Measurements from ENCODE around the gene OPCML.

DNA sequence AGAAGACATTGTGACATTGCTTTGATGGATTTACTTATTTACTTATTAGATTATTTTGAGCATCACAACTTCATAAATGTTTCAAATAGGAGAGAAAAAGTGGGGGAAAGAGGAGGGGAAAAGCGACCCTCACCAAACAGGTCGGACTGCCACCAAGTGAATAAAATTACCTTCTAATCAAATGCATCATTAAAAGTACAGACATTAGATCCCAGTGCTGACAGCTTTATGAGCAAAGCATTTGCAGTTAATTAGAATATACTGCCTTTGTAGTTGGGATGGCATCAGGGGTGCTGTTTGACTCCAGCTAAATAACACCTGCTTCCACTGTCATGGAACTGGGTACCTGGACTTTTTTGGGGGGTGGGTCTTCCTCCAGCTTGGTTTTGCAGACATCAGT, 299.6 kb downstream of the OPCML start:
- TF ChIP-seq, protein P1, sequence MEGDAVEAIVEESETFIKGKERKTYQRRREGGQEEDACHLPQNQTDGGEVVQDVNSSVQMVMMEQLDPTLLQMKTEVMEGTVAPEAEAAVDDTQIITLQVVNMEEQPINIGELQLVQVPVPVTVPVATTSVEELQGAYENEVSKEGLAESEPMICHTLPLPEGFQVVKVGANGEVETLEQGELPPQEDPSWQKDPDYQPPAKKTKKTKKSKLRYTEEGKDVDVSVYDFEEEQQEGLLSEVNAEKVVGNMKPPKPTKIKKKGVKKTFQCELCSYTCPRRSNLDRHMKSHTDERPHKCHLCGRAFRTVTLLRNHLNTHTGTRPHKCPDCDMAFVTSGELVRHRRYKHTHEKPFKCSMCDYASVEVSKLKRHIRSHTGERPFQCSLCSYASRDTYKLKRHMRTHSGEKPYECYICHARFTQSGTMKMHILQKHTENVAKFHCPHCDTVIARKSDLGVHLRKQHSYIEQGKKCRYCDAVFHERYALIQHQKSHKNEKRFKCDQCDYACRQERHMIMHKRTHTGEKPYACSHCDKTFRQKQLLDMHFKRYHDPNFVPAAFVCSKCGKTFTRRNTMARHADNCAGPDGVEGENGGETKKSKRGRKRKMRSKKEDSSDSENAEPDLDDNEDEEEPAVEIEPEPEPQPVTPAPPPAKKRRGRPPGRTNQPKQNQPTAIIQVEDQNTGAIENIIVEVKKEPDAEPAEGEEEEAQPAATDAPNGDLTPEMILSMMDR (conservative IDR thresholded peaks at IDR 0.05 in 1 of 2, IDR thresholded peaks at IDR 0.05 in 1 of 2; ENCODE audit: low read depth in 1 of 2, low read length in 2 of 2): no peak
- no peak for TF ChIP-seq EZH2 (IDR thresholded peaks at IDR 0.05; ENCODE audit: low read length, missing control alignments)
